OCI-LY7 (cell line): ENCODE data around the gene CAPZB. TPM values are rescaled to one million over a fixed set of nuclear protein-coding genes. Genes with fewer than 3 reads are reported as not detected.

Experiments
- BruUV-seq: library from RNA; stranded (reverse); fragments of 400-500 nt; replicated peaks from 2 replicates; lab custom pipeline; 2021; lab: Mats Ljungman, UMichigan
- CTCF ChIA-PET: fragments of 300-600 bp; sonication (Branson Sonifier 250); formaldehyde crosslinking; loops from one replicate; lab custom pipeline; 2022; ENCODE audit warnings: antibody characterized with exemption; ENCODE audit not compliant: unreplicated experiment; lab: Charles Lee
- POLR2A ChIA-PET: fragments of 300-600 bp; sonication (Branson Sonifier 250); formaldehyde crosslinking; loops from one replicate; lab custom pipeline; 2022; ENCODE audit warnings: antibody characterized with exemption; lab: Charles Lee
- DNase-seq: peaks from one replicate; pipeline ENCODE4 v3.0.0-alpha.2; 2015; ENCODE audit warnings: low spot score
- H2AFZ ChIP-seq: fragments of 200-600 bp; sonication (generic), shearing (Covaris generic); 2 replicates; pipeline ENCODE4 v1.6.1; 2014; ENCODE audit warnings: mild to moderate bottlenecking, antibody characterized with exemption, low read length, moderate library complexity
- H3K27ac ChIP-seq: fragments of 200-600 bp; sonication (generic); 2 replicates; pipeline ENCODE4 v1.5.1; 2014; ENCODE audit warnings: mixed run types, low read depth, mild to moderate bottlenecking, moderate library complexity, low read length, inconsistent platforms; ENCODE audit not compliant: poor library complexity, severe bottlenecking
- H3K36me3 ChIP-seq: fragments of 200-600 bp; sonication (generic); 2 replicates; pipeline ENCODE4 v1.6.1; 2014; ENCODE audit warnings: mild to moderate bottlenecking, antibody characterized with exemption, low read length, moderate library complexity, mixed read lengths; ENCODE audit not compliant: insufficient read depth
- H3K4me1 ChIP-seq: fragments of 200-600 bp; sonication (generic); 2 replicates; pipeline ENCODE4 v1.5.1; 2014; ENCODE audit warnings: mild to moderate bottlenecking, low read length; ENCODE audit not compliant: insufficient read depth, poor library complexity, severe bottlenecking
- H3K4me2 ChIP-seq: fragments of 200-600 bp; sonication (generic); 2 replicates; pipeline ENCODE4 v1.6.1; 2014; ENCODE audit warnings: mild to moderate bottlenecking, low read length
- H3K4me3 ChIP-seq: fragments of 200-600 bp; sonication (generic); 2 replicates; pipeline ENCODE4 v1.5.1; 2014; ENCODE audit warnings: mild to moderate bottlenecking, low read depth, low read length; ENCODE audit not compliant: poor library complexity, severe bottlenecking
- H3K79me2 ChIP-seq: fragments of 200-600 bp; sonication (generic); 2 replicates; pipeline ENCODE4 v1.6.1; 2016; ENCODE audit warnings: low read depth, mild to moderate bottlenecking, low read length, moderate library complexity, mixed read lengths; ENCODE audit not compliant: insufficient read depth
- H3K9me2 ChIP-seq: fragments of 200-600 bp; sonication (generic); 2 replicates; pipeline ENCODE4 v1.6.1; 2016; ENCODE audit warnings: mild to moderate bottlenecking, low read length, mixed read lengths; ENCODE audit not compliant: insufficient read depth
- H3K9me3 ChIP-seq: fragments of 200-600 bp; sonication (generic); 2 replicates; pipeline ENCODE4 v1.6.1; 2014; ENCODE audit warnings: mild to moderate bottlenecking, mixed run types, low read length, mixed read lengths
- H4K20me1 ChIP-seq: fragments of 200-600 bp; sonication (generic); 2 replicates; pipeline ENCODE4 v1.6.1; 2014; ENCODE audit warnings: mild to moderate bottlenecking, antibody characterized with exemption, low read length, moderate library complexity, mixed read lengths; ENCODE audit not compliant: insufficient read depth
- EZH2phosphoT487 ChIP-seq: fragments of 200-600 bp; sonication (generic); IDR thresholded peaks from 2 replicates; pipeline ENCODE4 v1.6.1; 2018; ENCODE audit warnings: low read depth, borderline replicate concordance, mild to moderate bottlenecking, mixed run types, antibody characterized with exemption, low read length, moderate library complexity, mixed read lengths
- intact Hi-C: fragments of 100-400 bp; cut with micrococcal nuclease; formaldehyde crosslinking; loops from one replicate; pipeline ENCODE4 v1.10.0; 2022; ENCODE audit not compliant: unreplicated experiment
- total RNA-seq, 2 experiments: library from RNA; depleted of rRNA in 1 of 2; stranded (reverse); fragments of >200 nt in 1 of 2; shearing (Covaris generic) in 1 of 2; gene quantifications; 2 replicates each; pipeline ENCODE4 v1.2.3, GENCODE V29; 2014 to 2022
- TF ChIP-seq, protein P1 (sequence below): fragments of 200-600 bp; sonication (generic); conservative IDR thresholded peaks from 2 replicates; pipeline ENCODE4 v1.5.1; 2014; ENCODE audit warnings: mild to moderate bottlenecking, antibody characterized with exemption, low read length, moderate library complexity, mixed read lengths

Gene CAPZB
- total RNA-seq, 2 experiments from 2014 or later, result 61.3 to 187 TPM

DNA sequence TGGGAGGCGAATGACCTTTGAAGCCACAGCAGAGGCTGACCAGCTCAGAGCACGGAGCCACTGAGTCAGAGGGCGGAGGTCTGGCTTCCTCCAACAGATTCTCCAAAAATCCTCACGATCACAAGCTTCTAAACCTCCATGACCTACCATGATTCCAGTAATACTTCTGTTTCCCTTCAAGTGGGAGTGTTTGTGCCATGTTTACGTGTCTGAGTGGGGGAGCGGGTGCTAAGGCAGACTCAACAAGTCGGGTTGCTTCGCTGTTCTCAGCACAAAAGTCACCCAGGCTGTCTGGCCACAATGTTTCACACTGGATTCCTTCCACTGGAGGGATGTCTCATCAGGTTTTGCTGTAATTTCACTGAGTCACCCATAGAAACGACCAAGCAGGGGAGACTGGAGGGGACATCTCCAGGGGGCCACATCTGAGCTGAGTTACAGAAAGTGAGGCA, 87.0 kb downstream of the CAPZB start:
- Histone ChIP-seq H3K4me2 (no peak overlapping the region), H3K27ac (no peak overlapping the region), H4K20me1 (no peaks in the 10 kb centered on the region), H3K4me1 (peaks cover 14% of the 10 kb centered on the region), H3K79me2 (no peaks in the 10 kb centered on the region), H3K9me3 (no peaks in the 10 kb centered on the region), H3K9me2 (no peaks in the 10 kb centered on the region), H3K36me3 (no peaks in the 10 kb centered on the region; the same call in 1 of the 2 replicates), H2AFZ (no peak overlapping the region), H3K4me3 (no peak overlapping the region)
- ChIA-PET CTCF (interaction anchor here (0.6 kb wide), 1 partner anchor 13 kb away, joined by 3 read pairs; no protein-coding TSS in a partner anchor), POLR2A (interaction anchor here (0.6 kb wide), 1 partner anchor 154 kb away, joined by 5 read pairs; no protein-coding TSS in a partner anchor)
- no peak for TF ChIP-seq EZH2phosphoT487
- TF ChIP-seq, protein P1, sequence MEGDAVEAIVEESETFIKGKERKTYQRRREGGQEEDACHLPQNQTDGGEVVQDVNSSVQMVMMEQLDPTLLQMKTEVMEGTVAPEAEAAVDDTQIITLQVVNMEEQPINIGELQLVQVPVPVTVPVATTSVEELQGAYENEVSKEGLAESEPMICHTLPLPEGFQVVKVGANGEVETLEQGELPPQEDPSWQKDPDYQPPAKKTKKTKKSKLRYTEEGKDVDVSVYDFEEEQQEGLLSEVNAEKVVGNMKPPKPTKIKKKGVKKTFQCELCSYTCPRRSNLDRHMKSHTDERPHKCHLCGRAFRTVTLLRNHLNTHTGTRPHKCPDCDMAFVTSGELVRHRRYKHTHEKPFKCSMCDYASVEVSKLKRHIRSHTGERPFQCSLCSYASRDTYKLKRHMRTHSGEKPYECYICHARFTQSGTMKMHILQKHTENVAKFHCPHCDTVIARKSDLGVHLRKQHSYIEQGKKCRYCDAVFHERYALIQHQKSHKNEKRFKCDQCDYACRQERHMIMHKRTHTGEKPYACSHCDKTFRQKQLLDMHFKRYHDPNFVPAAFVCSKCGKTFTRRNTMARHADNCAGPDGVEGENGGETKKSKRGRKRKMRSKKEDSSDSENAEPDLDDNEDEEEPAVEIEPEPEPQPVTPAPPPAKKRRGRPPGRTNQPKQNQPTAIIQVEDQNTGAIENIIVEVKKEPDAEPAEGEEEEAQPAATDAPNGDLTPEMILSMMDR, result no peak
- no TSS peak for BruUV-seq
- intact Hi-C loops, result no loop called here
- DNase-seq, result no peak

DNA sequence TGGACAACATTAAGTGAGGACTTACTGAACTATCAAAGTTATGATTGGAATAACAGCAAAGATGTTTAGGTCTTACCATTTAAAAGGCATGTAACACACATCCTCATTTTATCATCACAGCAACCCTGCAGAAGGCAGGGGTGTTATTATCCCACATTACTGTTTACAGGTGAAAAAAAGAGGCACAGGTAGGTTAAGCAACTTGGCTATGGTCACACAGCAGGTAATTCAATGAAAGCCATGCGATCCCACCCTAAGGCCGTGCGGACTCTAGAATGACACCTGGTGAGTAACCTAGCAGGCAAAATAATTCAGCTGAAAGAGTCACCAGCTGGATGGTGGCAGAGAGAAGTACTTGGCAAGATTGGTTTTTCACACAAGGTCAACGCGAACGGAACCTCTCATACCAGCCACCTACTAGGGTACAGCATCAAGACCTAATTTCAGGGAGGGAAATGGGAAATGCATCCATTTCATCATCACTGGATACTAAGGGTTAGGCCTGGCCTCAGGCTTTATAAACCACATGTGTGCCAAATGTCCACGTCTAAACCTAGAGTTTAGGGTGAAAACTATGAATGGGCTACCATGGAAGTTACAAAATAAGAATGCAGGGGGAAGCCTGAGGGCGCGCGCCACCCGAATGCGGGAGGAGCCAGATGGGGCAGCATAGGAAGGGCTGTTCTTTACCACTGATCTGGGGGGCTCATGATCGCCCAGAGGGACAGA, 88.0 kb downstream of the CAPZB start:
- Histone ChIP-seq H3K27ac (no peak overlapping the region), H3K79me2 (no peaks in the 10 kb centered on the region), H3K9me3 (no peaks in the 10 kb centered on the region), H3K9me2 (no peaks in the 10 kb centered on the region), H3K4me2 (no peak overlapping the region), H2AFZ (no peak overlapping the region), H3K4me3 (no peak overlapping the region), H3K36me3 (no peaks in the 10 kb centered on the region), H4K20me1 (no peaks in the 10 kb centered on the region), H3K4me1 (peaks cover 24% of the 10 kb centered on the region)
- ChIA-PET POLR2A (no interaction called here), CTCF (no interaction called here)
- DNase-seq, result no peak
- intact Hi-C loops, result no loop called here
- BruUV-seq, result no TSS peak
- TF ChIP-seq, protein P1, result no peak
- TF ChIP-seq EZH2phosphoT487, result no peak

DNA sequence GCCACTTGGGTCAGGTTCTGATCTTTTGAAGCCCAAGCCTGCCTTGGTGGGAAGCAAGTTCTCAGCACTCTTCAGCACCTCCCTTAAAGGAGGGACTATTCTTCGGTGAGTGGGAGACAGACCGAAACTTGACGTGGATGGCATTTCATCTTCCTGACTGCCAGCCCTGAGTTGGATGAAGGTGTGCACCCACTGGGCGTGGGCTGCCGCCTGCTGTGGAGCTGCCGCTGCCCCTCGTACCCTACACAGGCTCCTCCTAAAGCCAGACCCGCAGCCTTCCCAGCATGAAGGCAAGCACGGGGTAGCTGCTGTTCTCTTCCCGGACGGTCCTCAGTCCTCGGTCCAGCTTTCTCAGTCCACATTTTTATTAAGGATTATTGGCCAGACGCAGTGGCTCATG, 89.1 kb downstream of the CAPZB start:
- POLR2A ChIA-PET, result no interaction called here

More for the DNA sequence above, 89.1 kb downstream of the CAPZB start:
- peaks cover 35% of the 10 kb centered on the region for H3K4me1 ChIP-seq
- no peaks in the 10 kb centered on the region for H4K20me1 ChIP-seq
- H3K4me3 ChIP-seq, result no peak overlapping the region
- H3K27ac ChIP-seq, result no peak overlapping the region
- H3K36me3 ChIP-seq, result no peaks in the 10 kb centered on the region
- no peaks in the 10 kb centered on the region for H3K9me2 ChIP-seq
- DNase-seq, result no peak
- peaks cover 3% of the 10 kb centered on the region; the same call in 1 of the 2 replicates for H3K79me2 ChIP-seq
- intact Hi-C loops, result no loop called here
- no peak overlapping the region for H3K4me2 ChIP-seq
- TF ChIP-seq EZH2phosphoT487, result no peak
- TF ChIP-seq, protein P1, result no peak
- H2AFZ ChIP-seq, result no peak overlapping the region
- no peaks in the 10 kb centered on the region for H3K9me3 ChIP-seq
- BruUV-seq, result no TSS peak
- CTCF ChIA-PET, result no interaction called here
